ENCODE results near the gene FIG4.

GRCh38 chr6:109808837-109809236 lies 117.7 kb downstream of the FIG4 start:
- TF ChIP-seq USF2 (CRISPR knock-in tag; IDR thresholded peaks at IDR 0.05), result no peak
- no peak for TF ChIP-seq CTCF (IDR thresholded peaks at IDR 0.05)
- TF ChIP-seq ZBTB21 (CRISPR knock-in tag; IDR thresholded peaks at IDR 0.05; ENCODE audit: borderline replicate concordance), result no peak
- no peak for TF ChIP-seq TEAD4 (CRISPR knock-in tag; IDR thresholded peaks at IDR 0.05)
- TF ChIP-seq FOXJ3 (CRISPR knock-in tag; IDR thresholded peaks at IDR 0.05; ENCODE audit: borderline replicate concordance), result no peak
- no peak for TF ChIP-seq MAX (CRISPR knock-in tag; IDR thresholded peaks at IDR 0.05)
- TF ChIP-seq CREB1 (CRISPR knock-in tag; IDR thresholded peaks at IDR 0.05), result no peak
- no peak for TF ChIP-seq ATF3 (CRISPR knock-in tag; conservative IDR thresholded peaks at IDR 0.05)
- no peak for TF ChIP-seq SP1 (CRISPR knock-in tag; conservative IDR thresholded peaks at IDR 0.05)
- no peak for TF ChIP-seq STAT6 (CRISPR knock-in tag; conservative IDR thresholded peaks at IDR 0.05; ENCODE audit: low read depth)
- TF ChIP-seq ESRRA (CRISPR knock-in tag; IDR thresholded peaks at IDR 0.05; ENCODE audit: borderline replicate concordance), result no peak
- no peak for TF ChIP-seq NR2C2 (CRISPR knock-in tag; IDR thresholded peaks at IDR 0.05)
- TF ChIP-seq ATF2 (CRISPR knock-in tag; IDR thresholded peaks at IDR 0.05; ENCODE audit: borderline replicate concordance, low read depth), result no peak

Measured in WTC11 (cell line).